Right hindlimb (tissue), 1 donor: ENCODE data around the gene TNPO3.
"Not testable (repeated sequence)": the region's sequence is repeated elsewhere in the genome, so short reads cannot be mapped to it uniquely, and the experiment has no call there.

Source experiments
- DNase-seq: peaks from one replicate; pipeline ENCODE4 v3.0.0-alpha.2; 2018

TNPO3 gene

GRCh38 chr7:129067943-129068548 lies 13.1 kb upstream of the TNPO3 start:
- DNase-seq, result no peak

GRCh38 chr7:129067132-129067561 lies 12.2 kb upstream of the TNPO3 start:
- not testable (repeated sequence) for DNase-seq

GRCh38 chr7:129066290-129067131 lies 11.6 kb upstream of the TNPO3 start:
- no peak for DNase-seq

- DNase-seq, result no peak
These were observed 1.1 kb upstream of the TNPO3 start for GRCh38 chr7:129055861-129056464.

GRCh38 chr7:129055294-129055816 lies 444 bp upstream of the TNPO3 start:
- DNase-seq, result no peak

GRCh38 chr7:129053938-129054437 lies 923 bp downstream of the TNPO3 start:
- no peak for DNase-seq

GRCh38 chr7:129052441-129052840 lies 2.5 kb downstream of the TNPO3 start:
- DNase-seq, result no peak

GRCh38 chr7:129051459-129051858 lies 3.5 kb downstream of the TNPO3 start:
- not testable (repeated sequence) for DNase-seq

- no peak for DNase-seq
These were observed 7.2 kb downstream of the TNPO3 start for GRCh38 chr7:129047761-129048160.

- DNase-seq, result no peak
These were observed 9.2 kb downstream of the TNPO3 start for GRCh38 chr7:129045682-129046081.

- no peak for DNase-seq
These were observed 11.9 kb downstream of the TNPO3 start for GRCh38 chr7:129043012-129043411.

GRCh38 chr7:129041142-129042085 lies 13.5 kb downstream of the TNPO3 start:
- DNase-seq, result no peak

GRCh38 chr7:129038468-129038867 lies 16.4 kb downstream of the TNPO3 start:
- not testable (repeated sequence) for DNase-seq

GRCh38 chr7:129037585-129037984 lies 17.3 kb downstream of the TNPO3 start:
- no peak for DNase-seq

- DNase-seq, result no peak
These were observed 22.9 kb downstream of the TNPO3 start for GRCh38 chr7:129032017-129032416.

GRCh38 chr7:129030440-129030839 lies 24.5 kb downstream of the TNPO3 start:
- no peak for DNase-seq

GRCh38 chr7:129024125-129024524 lies 30.8 kb downstream of the TNPO3 start:
- no peak for DNase-seq

- DNase-seq, result no peak
These were observed 33.3 kb downstream of the TNPO3 start for GRCh38 chr7:129021656-129022055.

- no peak for DNase-seq
These were observed 36.9 kb downstream of the TNPO3 start for GRCh38 chr7:129017933-129018538.

- DNase-seq, result no peak
These were observed 37.6 kb downstream of the TNPO3 start for GRCh38 chr7:129017264-129017663.

- no peak for DNase-seq
These were observed 40.3 kb downstream of the TNPO3 start for GRCh38 chr7:129014501-129015101.
